GM12878 (cell line): ENCODE results near the gene IRGC.

ENCODE experiments used
- ATF7 ChIP-seq: fragments of 450-650 bp; IDR thresholded peaks from 2 replicates; pipeline ENCODE4 v1.6.1; 2016; ENCODE audit warnings: low read depth, mild to moderate bottlenecking
- CBX3 ChIP-seq: fragments of 200-600 bp; sonication (generic); IDR thresholded peaks from 2 replicates; pipeline ENCODE4 v1.6.1; 2016; ENCODE audit warnings: low read depth, borderline replicate concordance
- CEBPB ChIP-seq, 2 experiments: fragments of 150-350 bp in 1 of 2; IDR thresholded peaks; 2 replicates each; pipeline ENCODE4 v1.6.1; 2012 to 2014; ENCODE audit warnings: low read depth in 2 of 2, low read length in 2 of 2, borderline replicate concordance in 1 of 2, inconsistent platforms in 1 of 2
- CHD2 ChIP-seq: IDR thresholded peaks from 2 replicates; pipeline ENCODE4 v1.6.1; 2011; ENCODE audit warnings: low read depth, low read length, improper control_type of control experiment, borderline replicate concordance
- ESRRA ChIP-seq: IDR thresholded peaks from 2 replicates; pipeline ENCODE4 v1.6.1; 2012; ENCODE audit warnings: mild to moderate bottlenecking, low read length, improper control_type of control experiment
- EZH2 ChIP-seq: IDR thresholded peaks from 2 replicates; pipeline ENCODE4 v1.6.1; 2012; ENCODE audit warnings: low read depth, mild to moderate bottlenecking, control low read depth, inconsistent platforms, low read length, borderline replicate concordance; ENCODE audit not compliant: control insufficient read depth
- MTA3 ChIP-seq: IDR thresholded peaks from 2 replicates; pipeline ENCODE4 v1.6.1; 2012; ENCODE audit warnings: low read length, inconsistent platforms, borderline replicate concordance
- NFIC ChIP-seq: IDR thresholded peaks from 2 replicates; pipeline ENCODE4 v1.6.1; 2012; ENCODE audit warnings: low read depth, mild to moderate bottlenecking, inconsistent platforms, low read length, moderate library complexity
- POLR2A ChIP-seq: IDR thresholded peaks from 2 replicates; pipeline ENCODE4 v1.6.1; 2011; ENCODE audit warnings: low read depth, mild to moderate bottlenecking, low read length
- RELA ChIP-seq: fragments of 450-650 bp; IDR thresholded peaks from 2 replicates; pipeline ENCODE4 v1.8.0; 2014; ENCODE audit warnings: borderline replicate concordance; ENCODE audit not compliant: partially characterized antibody
- TF ChIP-seq, protein P1 (sequence below): IDR thresholded peaks from 2 replicates; pipeline ENCODE4 v1.6.1; 2011; ENCODE audit warnings: mild to moderate bottlenecking, low read depth, low read length, moderate library complexity; ENCODE audit not compliant: insufficient replicate concordance
- TF ChIP-seq, protein P2 (sequence below), 3 experiments: IDR thresholded peaks in 2 of 3; conservative IDR thresholded peaks in 1 of 3; 2 replicates each; pipeline ENCODE4 v1.5.1; 2011; ENCODE audit warnings: low read depth in 3 of 3, low read length in 3 of 3, mild to moderate bottlenecking in 3 of 3, control low read depth in 2 of 3, moderate library complexity in 2 of 3, inconsistent platforms in 1 of 3, mixed read lengths in 1 of 3; ENCODE audit not compliant: control insufficient read depth in 2 of 3, insufficient read depth in 1 of 3; ENCODE audit errors: extremely low read depth in 1 of 3

DNA sequence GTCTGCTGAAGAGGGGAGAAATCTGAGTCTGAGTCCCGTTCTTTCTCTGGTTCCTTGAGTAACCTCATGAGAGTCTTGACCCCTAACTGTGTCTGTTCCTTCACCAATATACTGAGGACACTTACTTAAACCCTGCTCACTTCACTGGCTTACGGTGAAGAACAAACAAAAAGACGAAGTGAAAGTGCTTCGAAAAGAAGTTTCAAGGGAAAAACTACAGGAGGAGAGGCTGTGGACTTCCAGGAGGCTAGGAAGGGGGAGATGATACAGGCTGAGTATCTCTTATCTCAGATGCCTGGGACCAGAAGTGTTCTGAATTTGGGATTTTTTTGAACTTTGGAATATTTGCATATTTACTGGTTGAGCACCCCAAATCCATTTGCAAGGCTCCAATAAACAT, 32.8 kb downstream of the IRGC start:
- TF ChIP-seq CBX3 (no peak), ESRRA (no peak), RELA (no peak), CHD2 (no peak), NFIC (no peak), MTA3 (no peak), POLR2A (no peak), ATF7 (no peak), CEBPB (IDR thresholded peaks at IDR 0.05; ENCODE audit: borderline replicate concordance in 1 of 2, low read depth in 2 of 2, low read length in 2 of 2) (no peak), EZH2 (no peak)
- TF ChIP-seq, protein P1, sequence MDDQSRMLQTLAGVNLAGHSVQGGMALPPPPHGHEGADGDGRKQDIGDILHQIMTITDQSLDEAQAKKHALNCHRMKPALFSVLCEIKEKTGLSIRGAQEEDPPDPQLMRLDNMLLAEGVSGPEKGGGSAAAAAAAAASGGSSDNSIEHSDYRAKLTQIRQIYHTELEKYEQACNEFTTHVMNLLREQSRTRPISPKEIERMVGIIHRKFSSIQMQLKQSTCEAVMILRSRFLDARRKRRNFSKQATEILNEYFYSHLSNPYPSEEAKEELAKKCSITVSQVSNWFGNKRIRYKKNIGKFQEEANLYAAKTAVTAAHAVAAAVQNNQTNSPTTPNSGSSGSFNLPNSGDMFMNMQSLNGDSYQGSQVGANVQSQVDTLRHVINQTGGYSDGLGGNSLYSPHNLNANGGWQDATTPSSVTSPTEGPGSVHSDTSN: no peak
- TF ChIP-seq, protein P2, sequence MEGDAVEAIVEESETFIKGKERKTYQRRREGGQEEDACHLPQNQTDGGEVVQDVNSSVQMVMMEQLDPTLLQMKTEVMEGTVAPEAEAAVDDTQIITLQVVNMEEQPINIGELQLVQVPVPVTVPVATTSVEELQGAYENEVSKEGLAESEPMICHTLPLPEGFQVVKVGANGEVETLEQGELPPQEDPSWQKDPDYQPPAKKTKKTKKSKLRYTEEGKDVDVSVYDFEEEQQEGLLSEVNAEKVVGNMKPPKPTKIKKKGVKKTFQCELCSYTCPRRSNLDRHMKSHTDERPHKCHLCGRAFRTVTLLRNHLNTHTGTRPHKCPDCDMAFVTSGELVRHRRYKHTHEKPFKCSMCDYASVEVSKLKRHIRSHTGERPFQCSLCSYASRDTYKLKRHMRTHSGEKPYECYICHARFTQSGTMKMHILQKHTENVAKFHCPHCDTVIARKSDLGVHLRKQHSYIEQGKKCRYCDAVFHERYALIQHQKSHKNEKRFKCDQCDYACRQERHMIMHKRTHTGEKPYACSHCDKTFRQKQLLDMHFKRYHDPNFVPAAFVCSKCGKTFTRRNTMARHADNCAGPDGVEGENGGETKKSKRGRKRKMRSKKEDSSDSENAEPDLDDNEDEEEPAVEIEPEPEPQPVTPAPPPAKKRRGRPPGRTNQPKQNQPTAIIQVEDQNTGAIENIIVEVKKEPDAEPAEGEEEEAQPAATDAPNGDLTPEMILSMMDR (IDR thresholded peaks at IDR 0.05 in 2 of 3, conservative IDR thresholded peaks at IDR 0.05 in 1 of 3; ENCODE audit: control insufficient read depth in 2 of 3, extremely low read depth in 1 of 3, insufficient read depth in 1 of 3, low read depth in 3 of 3, low read length in 3 of 3): no peak
